Hepatocyte (in vitro differentiated cells): ENCODE results near the gene FBXO3. TPM values are rescaled to one million over a fixed set of nuclear protein-coding genes. Genes with fewer than 3 reads are reported as not detected.

Source experiments
- DNase-seq: peaks from one replicate; pipeline ENCODE4 v3.0.0-alpha.2; 2016; ENCODE audit warnings: low spot score
- H2AFZ ChIP-seq: fragments of 200-600 bp; sonication (generic); 2 replicates; pipeline ENCODE4 v1.6.0; 2016; ENCODE audit warnings: antibody characterized with exemption, mild to moderate bottlenecking
- H3K27ac ChIP-seq: fragments of 200-600 bp; sonication (generic); 2 replicates; pipeline ENCODE4 v1.5.1; 2016; ENCODE audit warnings: mild to moderate bottlenecking
- H3K27me3 ChIP-seq: fragments of 200-600 bp; sonication (generic); 2 replicates; pipeline ENCODE4 v1.6.1; 2016
- H3K36me3 ChIP-seq: fragments of 200-600 bp; sonication (generic); replicated peaks from 2 replicates; pipeline ENCODE4 v1.5.1; 2016; ENCODE audit warnings: low read depth; ENCODE audit not compliant: insufficient read depth
- H3K4me1 ChIP-seq: fragments of 200-600 bp; sonication (generic); 2 replicates; pipeline ENCODE4 v1.5.1; 2016; ENCODE audit warnings: mild to moderate bottlenecking, moderate library complexity; ENCODE audit not compliant: insufficient read depth
- H3K4me2 ChIP-seq: fragments of 200-600 bp; sonication (generic); 2 replicates; pipeline ENCODE4 v1.6.0; 2016
- H3K4me3 ChIP-seq: fragments of 200-600 bp; sonication (generic); 2 replicates; pipeline ENCODE4 v1.5.1; 2016; ENCODE audit warnings: mild to moderate bottlenecking
- H3K79me2 ChIP-seq: fragments of 200-600 bp; sonication (generic); 2 replicates; pipeline ENCODE4 v1.6.0; 2017; ENCODE audit warnings: mild to moderate bottlenecking
- H3K9me2 ChIP-seq: fragments of 200-600 bp; sonication (generic); replicated peaks from 2 replicates; pipeline ENCODE4 v1.6.0; 2017; ENCODE audit warnings: mild to moderate bottlenecking; ENCODE audit not compliant: insufficient read depth
- H3K9me3 ChIP-seq: fragments of 200-600 bp; sonication (generic); 2 replicates; pipeline ENCODE4 v1.5.1; 2016; ENCODE audit warnings: low read depth, mild to moderate bottlenecking
- H4K20me1 ChIP-seq: fragments of 200-600 bp; sonication (generic); 2 replicates; pipeline ENCODE4 v1.6.0; 2016; ENCODE audit warnings: mild to moderate bottlenecking; ENCODE audit not compliant: insufficient read depth, poor library complexity, severe bottlenecking
- CTCF ChIP-seq: fragments of 200-600 bp; sonication (generic); IDR thresholded peaks from 2 replicates; pipeline ENCODE4 v1.5.1; 2016; ENCODE audit warnings: antibody characterized with exemption, mild to moderate bottlenecking; ENCODE audit not compliant: poor library complexity
- EZH2 ChIP-seq: fragments of 200-600 bp; sonication (generic); IDR thresholded peaks from 2 replicates; pipeline ENCODE4 v1.6.1; 2016; ENCODE audit warnings: antibody characterized with exemption, mild to moderate bottlenecking, borderline replicate concordance
- EZH2phosphoT487 ChIP-seq: fragments of 200-600 bp; sonication (generic); IDR thresholded peaks from one replicate; pipeline ENCODE4 v1.6.1; 2018; ENCODE audit warnings: antibody characterized with exemption, mild to moderate bottlenecking, low read depth, moderate library complexity; ENCODE audit not compliant: unreplicated experiment, severe bottlenecking
- WGBS: methylation state at CpG from one replicate; pipeline ENCODE4 v1.1.6; 2016; ENCODE audit warnings: low lambda C conversion rate; ENCODE audit errors: missing lambda C conversion rate; 5-methylcytosine and 5-hydroxymethylcytosine counted together
- polyA plus RNA-seq: library from polyadenylated mRNA; unstranded; fragments of >200 nt; fragmentation: Nextera tagmentation; extraction: Ambion mirVana; gene quantifications from 2 replicates; pipeline ENCODE4 v1.2.1, GENCODE V29; 2016
- total RNA-seq: library from RNA; depleted of rRNA; stranded (reverse); fragments of >200 nt; gene quantifications from 2 replicates; pipeline ENCODE4 v1.2.3, GENCODE V29; 2014

The FBXO3 gene
- total and polyA plus RNA-seq, 2 experiments from 2014 or later, result 29.3 to 58.1 TPM

GRCh38 chr11:33704240-33705002 is 69.9 kb downstream of the FBXO3 start:
- Histone ChIP-seq H3K9me2 (no peaks in the 10 kb centered on the region), H3K4me1 (peaks cover 32% of the 10 kb centered on the region), H4K20me1 (no peaks in the 10 kb centered on the region), H2AFZ (no peak overlapping the region), H3K79me2 (no peaks in the 10 kb centered on the region), H3K4me2 (no peak overlapping the region), H3K27me3 (no peaks in the 10 kb centered on the region), H3K36me3 (no peaks in the 10 kb centered on the region), H3K4me3 (no peak overlapping the region), H3K9me3 (no peaks in the 10 kb centered on the region), H3K27ac (peak overlapping the region; percentile 86)
- 85% methylated on average over 7 of the region's 7 CpGs for WGBS
- no peak for DNase-seq
- no peak for TF ChIP-seq EZH2
- TF ChIP-seq EZH2phosphoT487, result no peak
- TF ChIP-seq CTCF, result no peak

GRCh38 chr11:33703788-33704187 is 70.5 kb downstream of the FBXO3 start:
- H3K27ac ChIP-seq, result peak overlapping the region; percentile 86
- no peak for DNase-seq
- peaks cover 37% of the 10 kb centered on the region for H3K4me1 ChIP-seq
- H3K9me3 ChIP-seq, result no peaks in the 10 kb centered on the region
- no peaks in the 10 kb centered on the region for H3K9me2 ChIP-seq
- no peak overlapping the region for H3K4me3 ChIP-seq
- H4K20me1 ChIP-seq, result no peaks in the 10 kb centered on the region
- no peaks in the 10 kb centered on the region for H3K27me3 ChIP-seq
- TF ChIP-seq CTCF, result no peak
- TF ChIP-seq EZH2phosphoT487, result no peak
- TF ChIP-seq EZH2, result no peak
- H3K36me3 ChIP-seq, result no peaks in the 10 kb centered on the region
- no peak overlapping the region for H2AFZ ChIP-seq
- no peaks in the 10 kb centered on the region for H3K79me2 ChIP-seq
- H3K4me2 ChIP-seq, result no peak overlapping the region
- 69% methylated on average over 4 of the region's 4 CpGs for WGBS

- 68% methylated on average over 5 of the region's 5 CpGs for WGBS
- peak overlapping the region; percentile 90 for H3K27ac ChIP-seq
Measured at GRCh38 chr11:33703234-33703633, 71.1 kb downstream of the FBXO3 start.

More at GRCh38 chr11:33703234-33703633, 71.1 kb downstream of the FBXO3 start:
- Histone ChIP-seq H3K4me3 (no peak overlapping the region), H3K9me3 (no peaks in the 10 kb centered on the region), H3K36me3 (no peaks in the 10 kb centered on the region), H3K4me1 (peaks cover 38% of the 10 kb centered on the region), H4K20me1 (no peaks in the 10 kb centered on the region), H3K4me2 (no peak overlapping the region), H3K9me2 (no peaks in the 10 kb centered on the region), H3K27me3 (no peaks in the 10 kb centered on the region), H3K79me2 (no peaks in the 10 kb centered on the region), H2AFZ (no peak overlapping the region)
- no peak for TF ChIP-seq CTCF
- no peak for TF ChIP-seq EZH2phosphoT487
- TF ChIP-seq EZH2, result no peak
- DNase-seq, result peak; percentile 69
